Astrocyte (in vitro differentiated cells and primary cell): ENCODE measurements around the gene UQCC3.

Experiments
- EZH2 ChIP-seq: IDR thresholded peaks from 2 replicates; pipeline ENCODE4 v1.6.1; 2012; ENCODE audit warnings: mild to moderate bottlenecking, low read length, inconsistent platforms; ENCODE audit not compliant: insufficient read depth
- TF ChIP-seq, protein P1 (sequence below): IDR thresholded peaks from 2 replicates; pipeline ENCODE4 v1.5.1; 2011; ENCODE audit warnings: low read depth, mild to moderate bottlenecking, inconsistent platforms, low read length, moderate library complexity; ENCODE audit not compliant: insufficient read depth

DNA sequence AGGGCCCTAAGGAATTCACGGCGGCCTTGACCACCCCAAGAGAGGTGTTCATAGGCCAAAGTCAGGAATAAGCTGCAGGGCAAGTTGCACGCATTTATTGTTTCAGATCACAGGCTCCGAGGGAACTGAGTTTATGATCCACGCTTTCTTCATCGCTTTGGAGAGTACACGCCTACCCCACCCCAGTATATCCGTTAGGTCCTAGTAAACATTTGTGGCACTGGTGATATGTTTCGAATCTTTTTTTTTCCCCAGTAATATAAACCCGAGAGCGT is 25.9 kb upstream of the UQCC3 start:
- TF ChIP-seq, protein P1, sequence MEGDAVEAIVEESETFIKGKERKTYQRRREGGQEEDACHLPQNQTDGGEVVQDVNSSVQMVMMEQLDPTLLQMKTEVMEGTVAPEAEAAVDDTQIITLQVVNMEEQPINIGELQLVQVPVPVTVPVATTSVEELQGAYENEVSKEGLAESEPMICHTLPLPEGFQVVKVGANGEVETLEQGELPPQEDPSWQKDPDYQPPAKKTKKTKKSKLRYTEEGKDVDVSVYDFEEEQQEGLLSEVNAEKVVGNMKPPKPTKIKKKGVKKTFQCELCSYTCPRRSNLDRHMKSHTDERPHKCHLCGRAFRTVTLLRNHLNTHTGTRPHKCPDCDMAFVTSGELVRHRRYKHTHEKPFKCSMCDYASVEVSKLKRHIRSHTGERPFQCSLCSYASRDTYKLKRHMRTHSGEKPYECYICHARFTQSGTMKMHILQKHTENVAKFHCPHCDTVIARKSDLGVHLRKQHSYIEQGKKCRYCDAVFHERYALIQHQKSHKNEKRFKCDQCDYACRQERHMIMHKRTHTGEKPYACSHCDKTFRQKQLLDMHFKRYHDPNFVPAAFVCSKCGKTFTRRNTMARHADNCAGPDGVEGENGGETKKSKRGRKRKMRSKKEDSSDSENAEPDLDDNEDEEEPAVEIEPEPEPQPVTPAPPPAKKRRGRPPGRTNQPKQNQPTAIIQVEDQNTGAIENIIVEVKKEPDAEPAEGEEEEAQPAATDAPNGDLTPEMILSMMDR = no peak
- no peak for TF ChIP-seq EZH2
